H9 (cell line): Measurements from ENCODE around the gene C1orf52. TPM values are rescaled to one million over a fixed set of nuclear protein-coding genes. Genes with fewer than 3 reads are reported as not detected.

Experiments
- DNase-seq: peaks from one replicate; pipeline ENCODE4 v3.0.0-alpha.2; 2017
- H2AFZ ChIP-seq: one replicate; pipeline ENCODE4 v1.6.1; 2013; ENCODE audit warnings: mild to moderate bottlenecking, low read length, control low read depth, moderate library complexity
- H2AK5ac ChIP-seq: 2 replicates; pipeline ENCODE4 v1.6.1; 2013; ENCODE audit warnings: low read length, control low read depth, mixed read lengths; ENCODE audit not compliant: insufficient read length
- H2BK120ac ChIP-seq: one replicate; pipeline ENCODE4 v1.6.1; 2013; ENCODE audit warnings: low read depth, mild to moderate bottlenecking, low read length, control low read depth, inconsistent platforms; ENCODE audit not compliant: poor library complexity, severe bottlenecking
- H2BK12ac ChIP-seq: 2 replicates; pipeline ENCODE4 v1.6.1; 2013; ENCODE audit warnings: low read length, control low read depth, mixed read lengths, low read depth; ENCODE audit not compliant: insufficient read length
- H2BK15ac ChIP-seq: 2 replicates; pipeline ENCODE4 v1.6.1; 2013; ENCODE audit warnings: low read depth, low read length, control low read depth
- H2BK20ac ChIP-seq: one replicate; pipeline ENCODE4 v1.6.1; 2013; ENCODE audit warnings: low read depth, mild to moderate bottlenecking, low read length, control low read depth, inconsistent platforms; ENCODE audit not compliant: poor library complexity, severe bottlenecking
- H2BK5ac ChIP-seq: 2 replicates; pipeline ENCODE4 v1.6.1; 2013; ENCODE audit warnings: low read length, control low read depth, mixed read lengths; ENCODE audit not compliant: insufficient read length
- H3K14ac ChIP-seq: 2 replicates; pipeline ENCODE4 v1.6.1; 2013; ENCODE audit warnings: low read length, control low read depth; ENCODE audit not compliant: insufficient read depth
- H3K18ac ChIP-seq: 2 replicates; pipeline ENCODE4 v1.6.1; 2013; ENCODE audit warnings: low read depth, mild to moderate bottlenecking, mixed read lengths, low read length, control low read depth; ENCODE audit not compliant: insufficient read length
- H3K23ac ChIP-seq: 2 replicates; pipeline ENCODE4 v1.6.1; 2013; ENCODE audit warnings: low read length, control low read depth, mixed read lengths, low read depth; ENCODE audit not compliant: insufficient read length
- H3K23me2 ChIP-seq: 2 replicates; pipeline ENCODE4 v1.6.1; 2013; ENCODE audit warnings: low read depth, mild to moderate bottlenecking, mixed read lengths, low read length, control low read depth; ENCODE audit not compliant: insufficient read length, poor library complexity, severe bottlenecking
- H3K27ac ChIP-seq: 2 replicates; pipeline ENCODE4 v1.5.1; 2013; ENCODE audit warnings: low read length, control low read depth, mixed read lengths, low read depth; ENCODE audit not compliant: insufficient read length
- H3K27me3 ChIP-seq: 2 replicates; pipeline ENCODE4 v1.6.1; 2013; ENCODE audit warnings: low read length, control low read depth, inconsistent platforms; ENCODE audit not compliant: insufficient read depth
- H3K4ac ChIP-seq: 2 replicates; pipeline ENCODE4 v1.6.1; 2013; ENCODE audit warnings: low read depth, mild to moderate bottlenecking, control low read depth, inconsistent platforms, low read length, moderate library complexity
- H3K4me1 ChIP-seq: 2 replicates; pipeline ENCODE4 v1.6.1; 2013; ENCODE audit warnings: low read length, control low read depth, inconsistent platforms; ENCODE audit not compliant: insufficient read depth
- H3K4me2 ChIP-seq: 2 replicates; pipeline ENCODE4 v1.6.1; 2013; ENCODE audit warnings: low read length, control low read depth, mixed read lengths; ENCODE audit not compliant: insufficient read length, insufficient read depth
- H3K56ac ChIP-seq: 2 replicates; pipeline ENCODE4 v1.6.1; 2013; ENCODE audit warnings: low read depth, mild to moderate bottlenecking, mixed read lengths, low read length, control low read depth; ENCODE audit not compliant: insufficient read length
- H3K79me1 ChIP-seq: 2 replicates; pipeline ENCODE4 v1.6.1; 2013; ENCODE audit warnings: low read depth, mild to moderate bottlenecking, moderate library complexity, low read length, control low read depth, inconsistent platforms; ENCODE audit not compliant: insufficient read depth, poor library complexity, severe bottlenecking
- H3K79me2 ChIP-seq: 2 replicates; pipeline ENCODE4 v1.6.1; 2013; ENCODE audit warnings: low read length, control low read depth, inconsistent platforms; ENCODE audit not compliant: insufficient read depth
- H3K9ac ChIP-seq: 2 replicates; pipeline ENCODE4 v1.6.1; 2013; ENCODE audit warnings: low read length, control low read depth, mixed read lengths; ENCODE audit not compliant: insufficient read length; ENCODE audit errors: extremely low read depth
- H3K9me3 ChIP-seq: one replicate; pipeline ENCODE4 v1.6.1; 2013; ENCODE audit warnings: low read depth, low read length, inconsistent platforms; ENCODE audit not compliant: control insufficient read depth
- H3T11ph ChIP-seq: one replicate; pipeline ENCODE4 v1.6.1; 2013; ENCODE audit warnings: mild to moderate bottlenecking, low read length, control low read depth, inconsistent platforms
- H4K20me1 ChIP-seq: one replicate; pipeline ENCODE4 v1.6.1; 2013; ENCODE audit not compliant: control insufficient read depth, insufficient read length, insufficient read depth
- H4K5ac ChIP-seq: 2 replicates; pipeline ENCODE4 v1.6.1; 2013; ENCODE audit warnings: low read depth, mild to moderate bottlenecking, mixed read lengths, low read length, control low read depth; ENCODE audit not compliant: insufficient read length
- H4K8ac ChIP-seq: replicated peaks from 2 replicates; pipeline ENCODE4 v1.6.1; 2013; ENCODE audit warnings: low read length, control low read depth, mixed read lengths, low read depth; ENCODE audit not compliant: insufficient read length
- H4K91ac ChIP-seq: 2 replicates; pipeline ENCODE4 v1.6.1; 2013; ENCODE audit warnings: low read depth, mild to moderate bottlenecking, moderate library complexity, mixed read lengths, low read length, control low read depth; ENCODE audit not compliant: insufficient read length
- H3K27ac Mint-ChIP-seq, 3 experiments: 2 replicates in 2 of 3; 3 replicates in 1 of 3; pipeline ENCODE4 v1.8.0; 2020 to 2021; ENCODE audit warnings: mixed read lengths in 3 of 3, mild to moderate bottlenecking in 1 of 3, moderate library complexity in 1 of 3
- H3K27me3 Mint-ChIP-seq: 2 replicates; pipeline ENCODE4 v1.8.0; 2021; ENCODE audit warnings: low read depth, mild to moderate bottlenecking, moderate library complexity, mixed read lengths
- H3K36me3 Mint-ChIP-seq, 3 experiments: 2 replicates in 2 of 3; 3 replicates in 1 of 3; pipeline ENCODE4 v1.8.0; 2020 to 2021; ENCODE audit warnings: low read depth in 3 of 3, mixed read lengths in 3 of 3; ENCODE audit not compliant: insufficient read depth in 1 of 3
- H3K4me1 Mint-ChIP-seq, 2 experiments: 2 replicates each; pipeline ENCODE4 v1.8.0; 2020; ENCODE audit warnings: mixed read lengths in 2 of 2
- H3K4me3 Mint-ChIP-seq, 2 experiments: 2 replicates in 1 of 2; 3 replicates in 1 of 2; pipeline ENCODE4 v1.8.0; 2020 to 2021; ENCODE audit warnings: mild to moderate bottlenecking in 2 of 2, mixed read lengths in 2 of 2, moderate library complexity in 1 of 2
- H3K9me3 Mint-ChIP-seq, 2 experiments: 2 replicates in 1 of 2; 3 replicates in 1 of 2; pipeline ENCODE4 v1.8.0; 2020; ENCODE audit warnings: mild to moderate bottlenecking in 2 of 2, mixed read lengths in 2 of 2, moderate library complexity in 1 of 2
- CTCF ChIP-seq: fragments of 200-600 bp; sonication (generic); conservative IDR thresholded peaks from 3 replicates; pipeline ENCODE4 v1.8.0; 2021; ENCODE audit warnings: antibody characterized with exemption, mild to moderate bottlenecking
- WGBS: extraction: QIAGEN DNeasy Blood & Tissue Kit; methylation state at CpG from one replicate; pipeline ENCODE4 v1.1.7; 2013; ENCODE audit warnings: missing lambda C conversion rate, low lambda C conversion rate, mixed read lengths; ENCODE audit not compliant: insufficient read length; ENCODE audit errors: extremely low coverage; 5-methylcytosine and 5-hydroxymethylcytosine counted together
- total RNA-seq: library from RNA; stranded (reverse); gene quantifications from 2 replicates; pipeline ENCODE4 v1.2.1, GENCODE V29; 2021

The C1orf52 gene
- total RNA-seq, 1 experiment from 2014 or later, result 45.1 TPM

GRCh38 chr1:85200463-85201339, 58.8 kb downstream of the C1orf52 start, which contains the start of gene SYDE2:
SYDE2 (minus strand) TSS chr1:85201016; CDS start chr1:85200996, 20 bp downstream.
- peak; percentile 85 for DNase-seq
- Histone ChIP-seq H2BK120ac (no peak within 1 kb of the TSS), H2BK20ac (no peak within 1 kb of the TSS), H3K23ac (no peak within 1 kb of the TSS), H3K56ac (no peak within 1 kb of the TSS), H2BK15ac (no peak within 1 kb of the TSS), H3K4me2 (peak within 1 kb of the TSS; percentile 97), H3K4me1 (no peaks in the 10 kb centered on the region), H3K4ac (no peak within 1 kb of the TSS), H4K8ac (no peak within 1 kb of the TSS), H4K5ac (peak within 1 kb of the TSS; percentile 39), H2AK5ac (no peak within 1 kb of the TSS), H3K79me2 (peaks cover 5% of the 10 kb centered on the region; the same call in 1 of the 2 replicates), H3K27ac (peak within 1 kb of the TSS; percentile 59), H3T11ph (no peak within 1 kb of the TSS), H3K23me2 (peaks cover 5% of the 10 kb centered on the region), H2BK5ac (no peak within 1 kb of the TSS), H3K79me1 (no peaks in the 10 kb centered on the region), H2BK12ac (no peak within 1 kb of the TSS), H3K9ac (peak within 1 kb of the TSS; percentile 82), H2AFZ (no peak within 1 kb of the TSS), H4K91ac (peak within 1 kb of the TSS; percentile 38), H4K20me1 (no peaks in the 10 kb centered on the region), H3K18ac (peak within 1 kb of the TSS; percentile 94), H3K9me3 (no peaks in the 10 kb centered on the region), H3K27me3 (no peaks in the 10 kb centered on the region), H3K14ac (peak within 1 kb of the TSS; percentile 92)
- H3K27ac Mint-ChIP-seq, result peak within 1 kb of the TSS; percentile 96 to 99 (median 98)
- peaks cover 43 to 49% of the 10 kb centered on the region in 2 experiments for H3K4me1 Mint-ChIP-seq
- peaks cover 0 to 4% (median 2%) of the 10 kb centered on the region in 3 experiments; a peak in 3 of 7 replicates for H3K36me3 Mint-ChIP-seq
- no peak for TF ChIP-seq CTCF
- no CpG with 5 or more reads among the region's 99 CpGs for WGBS
- no peaks in the 10 kb centered on the region for H3K9me3 Mint-ChIP-seq
- no peaks in the 10 kb centered on the region for H3K27me3 Mint-ChIP-seq
- H3K4me3 Mint-ChIP-seq, result peak within 1 kb of the TSS; percentile 88 to 93

Other genes with a start within 250 kb of the C1orf52 start
- 10.6 and 10.8 TPM in 2 replicates for gene MCOLN3, start 211.2 kb downstream of the C1orf52 start, total RNA-seq
- gene SYDE2, start 58.6 kb downstream of the C1orf52 start, total RNA-seq, result 12.1 and 12.4 TPM in 2 replicates
- gene BCL10, start 17.0 kb upstream of the C1orf52 start, total RNA-seq, result 26.1 and 29.4 TPM in 2 replicates
- 36.0 and 36.3 TPM in 2 replicates for gene DDAH1, start 205.5 kb upstream of the C1orf52 start, total RNA-seq